Loucy (cell line): Measurements from ENCODE around the gene TM9SF4.

Experiments used
- H2AFZ ChIP-seq: fragments of 200-600 bp; sonication (generic); 2 replicates; pipeline ENCODE4 v1.6.0; 2016; ENCODE audit warnings: antibody characterized with exemption, mild to moderate bottlenecking, low read length, moderate library complexity
- H3F3A ChIP-seq: fragments of 200-600 bp; 2 replicates; pipeline ENCODE4 v1.6.0; 2016; ENCODE audit warnings: antibody characterized with exemption, low read depth, mild to moderate bottlenecking
- H3K27me3 ChIP-seq: fragments of 200-600 bp; sonication (generic); 2 replicates; pipeline ENCODE4 v1.6.1; 2014; ENCODE audit warnings: low read length, mild to moderate bottlenecking; ENCODE audit not compliant: insufficient read depth, poor library complexity, severe bottlenecking
- H3K36me3 ChIP-seq: fragments of 200-600 bp; sonication (generic); 2 replicates; pipeline ENCODE4 v1.6.1; 2016; ENCODE audit warnings: low read length; ENCODE audit not compliant: insufficient read depth
- H3K4me1 ChIP-seq: fragments of 200-600 bp; sonication (generic); 2 replicates; pipeline ENCODE4 v1.5.1; 2014; ENCODE audit warnings: low read length, mild to moderate bottlenecking; ENCODE audit not compliant: insufficient read depth, poor library complexity, severe bottlenecking
- H3K4me2 ChIP-seq: fragments of 200-600 bp; sonication (generic); 2 replicates; pipeline ENCODE4 v1.6.0; 2014; ENCODE audit warnings: antibody characterized with exemption, low read length, low read depth, mild to moderate bottlenecking; ENCODE audit not compliant: poor library complexity, severe bottlenecking
- H3K4me3 ChIP-seq: fragments of 200-600 bp; sonication (generic); 2 replicates; pipeline ENCODE4 v1.5.1; 2014; ENCODE audit warnings: low read length, mild to moderate bottlenecking, mixed read lengths; ENCODE audit not compliant: poor library complexity, severe bottlenecking
- H3K79me2 ChIP-seq: fragments of 200-600 bp; sonication (generic); 2 replicates; pipeline ENCODE4 v1.6.1; 2014; ENCODE audit warnings: low read length; ENCODE audit not compliant: insufficient read depth
- H3K9ac ChIP-seq: fragments of 200-600 bp; sonication (generic); 2 replicates; pipeline ENCODE4 v1.6.0; 2014; ENCODE audit warnings: mild to moderate bottlenecking, low read depth, low read length, moderate library complexity; ENCODE audit not compliant: poor library complexity, severe bottlenecking
- H3K9me2 ChIP-seq: fragments of 200-600 bp; sonication (generic); replicated peaks from 2 replicates; pipeline ENCODE4 v1.6.1; 2016; ENCODE audit warnings: low read depth, low read length, mixed read lengths
- H3K9me3 ChIP-seq: fragments of 200-600 bp; sonication (generic); 2 replicates; pipeline ENCODE4 v1.6.1; 2014; ENCODE audit warnings: mild to moderate bottlenecking, antibody characterized with exemption, low read length, low read depth; ENCODE audit not compliant: insufficient read depth
- H4K20me1 ChIP-seq: fragments of 200-600 bp; sonication (generic); 2 replicates; pipeline ENCODE4 v1.6.0; 2014; ENCODE audit warnings: antibody characterized with exemption, low read length, mild to moderate bottlenecking; ENCODE audit not compliant: insufficient read depth, poor library complexity, severe bottlenecking
- EZH2phosphoT487 ChIP-seq: fragments of 200-600 bp; IDR thresholded peaks from 2 replicates; pipeline ENCODE4 v1.6.1; 2018; ENCODE audit warnings: antibody characterized with exemption, mild to moderate bottlenecking, moderate library complexity, borderline replicate concordance
- TF ChIP-seq, protein P1 (sequence below): fragments of 200-600 bp; sonication (generic); conservative IDR thresholded peaks from 2 replicates; pipeline ENCODE4 v1.5.1; 2014; ENCODE audit warnings: mild to moderate bottlenecking, antibody characterized with exemption, low read length

The TM9SF4 gene

DNA sequence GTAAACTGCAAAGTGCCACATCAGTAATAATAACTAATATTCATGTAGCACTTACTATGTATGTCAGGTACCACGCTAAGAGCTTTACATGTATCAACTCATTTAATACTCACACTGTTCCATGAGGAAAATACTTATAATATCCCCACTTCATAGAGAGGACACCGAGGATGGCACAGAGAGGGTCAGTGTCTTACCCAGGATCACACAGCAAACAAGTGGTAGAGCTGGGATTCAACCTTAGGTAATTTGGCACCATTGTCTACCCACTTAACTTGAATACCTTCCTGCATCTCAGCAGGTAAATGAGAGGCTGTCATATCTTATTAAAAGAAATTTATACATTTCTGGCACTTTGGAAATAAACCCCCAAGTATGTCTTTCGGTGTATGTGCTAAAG is 106.2 kb downstream of the TM9SF4 start:
- no peaks in the 10 kb centered on the region for H3K9me2 ChIP-seq
- H3K9me3 ChIP-seq: no peaks in the 10 kb centered on the region
- H3K79me2 ChIP-seq: 0 out of 2 replicates have a peak, but pooled peaks cover 11% of the 10 kb centered on the region
- peaks cover 4% of the 10 kb centered on the region for H3K4me1 ChIP-seq
- no peak overlapping the region for H3K4me3 ChIP-seq
- no peaks in the 10 kb centered on the region for H4K20me1 ChIP-seq
- H3K36me3 ChIP-seq: peaks cover 36% of the 10 kb centered on the region; the same call in 1 of the 2 replicates
- no peak overlapping the region for H2AFZ ChIP-seq
- H3F3A ChIP-seq: no peaks in the 10 kb centered on the region
- H3K4me2 ChIP-seq: no peak overlapping the region
- TF ChIP-seq, protein P1, sequence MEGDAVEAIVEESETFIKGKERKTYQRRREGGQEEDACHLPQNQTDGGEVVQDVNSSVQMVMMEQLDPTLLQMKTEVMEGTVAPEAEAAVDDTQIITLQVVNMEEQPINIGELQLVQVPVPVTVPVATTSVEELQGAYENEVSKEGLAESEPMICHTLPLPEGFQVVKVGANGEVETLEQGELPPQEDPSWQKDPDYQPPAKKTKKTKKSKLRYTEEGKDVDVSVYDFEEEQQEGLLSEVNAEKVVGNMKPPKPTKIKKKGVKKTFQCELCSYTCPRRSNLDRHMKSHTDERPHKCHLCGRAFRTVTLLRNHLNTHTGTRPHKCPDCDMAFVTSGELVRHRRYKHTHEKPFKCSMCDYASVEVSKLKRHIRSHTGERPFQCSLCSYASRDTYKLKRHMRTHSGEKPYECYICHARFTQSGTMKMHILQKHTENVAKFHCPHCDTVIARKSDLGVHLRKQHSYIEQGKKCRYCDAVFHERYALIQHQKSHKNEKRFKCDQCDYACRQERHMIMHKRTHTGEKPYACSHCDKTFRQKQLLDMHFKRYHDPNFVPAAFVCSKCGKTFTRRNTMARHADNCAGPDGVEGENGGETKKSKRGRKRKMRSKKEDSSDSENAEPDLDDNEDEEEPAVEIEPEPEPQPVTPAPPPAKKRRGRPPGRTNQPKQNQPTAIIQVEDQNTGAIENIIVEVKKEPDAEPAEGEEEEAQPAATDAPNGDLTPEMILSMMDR: no peak
- TF ChIP-seq EZH2phosphoT487: no peak
- no peak overlapping the region for H3K9ac ChIP-seq
- H3K27me3 ChIP-seq: no peaks in the 10 kb centered on the region

DNA sequence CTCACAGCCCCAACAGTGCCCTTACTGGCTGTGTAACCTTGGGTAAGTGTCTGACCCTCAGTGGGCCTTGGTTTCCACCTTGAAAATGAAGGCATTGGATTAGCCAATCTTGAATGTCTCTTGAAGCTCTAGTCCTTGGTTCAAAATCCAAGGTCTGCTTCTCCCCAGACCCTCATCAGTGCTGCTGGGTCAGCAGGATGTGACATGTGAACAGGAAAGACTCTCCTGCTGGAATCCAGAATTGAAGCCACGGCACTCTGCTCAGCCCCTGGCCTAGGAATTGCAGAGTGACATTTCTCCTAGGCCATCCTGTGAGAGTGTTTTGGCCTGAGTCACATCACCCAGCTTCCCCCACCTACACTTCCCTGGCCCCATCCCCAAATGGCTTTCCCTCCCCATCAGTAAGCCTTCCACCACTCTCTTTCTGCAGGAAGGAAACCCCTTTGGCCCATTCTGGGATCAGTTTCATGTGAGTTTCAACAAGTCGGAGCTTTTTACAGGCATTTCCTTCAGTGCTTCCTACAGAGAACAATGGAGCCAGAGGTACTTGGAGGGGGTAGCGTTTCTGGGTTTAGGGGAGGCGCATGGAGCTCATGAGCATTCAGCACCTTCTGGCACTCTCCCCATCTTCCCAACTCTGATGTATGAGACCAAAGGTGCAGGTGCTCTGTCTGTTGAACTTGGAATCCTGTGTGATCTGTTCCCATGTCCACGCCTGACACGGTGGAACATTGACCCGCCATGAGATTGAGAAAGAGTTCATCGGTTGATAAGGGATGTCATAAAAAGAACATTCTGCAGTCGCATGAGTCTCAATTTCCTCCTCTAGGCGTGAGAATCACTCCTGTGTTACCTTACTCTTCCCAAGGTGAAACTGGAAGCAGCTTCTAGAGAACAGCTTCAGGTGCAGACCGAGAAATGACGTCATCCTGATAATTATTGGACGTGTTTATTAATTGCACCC is 106.9 kb downstream of the TM9SF4 start:
- Histone ChIP-seq H3K9ac (no peak overlapping the region), H3K9me2 (no peaks in the 10 kb centered on the region), H3K79me2 (0 out of 2 replicates have a peak, but pooled peaks cover 9% of the 10 kb centered on the region), H4K20me1 (no peaks in the 10 kb centered on the region), H3F3A (no peaks in the 10 kb centered on the region), H3K4me1 (no peaks in the 10 kb centered on the region), H3K27me3 (no peaks in the 10 kb centered on the region), H3K4me3 (no peak overlapping the region), H3K36me3 (peaks cover 44% of the 10 kb centered on the region; the same call in 1 of the 2 replicates), H2AFZ (no peak overlapping the region), H3K9me3 (no peaks in the 10 kb centered on the region), H3K4me2 (no peak overlapping the region)
- TF ChIP-seq, protein P1: no peak
- no peak for TF ChIP-seq EZH2phosphoT487
